Esophagus muscularis mucosa (tissue), 3 donors: ENCODE results near the gene CTNNA3.

ENCODE experiments used
- POLR2AphosphoS5 ChIP-seq, 2 donors: sonication (generic); formaldehyde crosslinking; IDR thresholded peaks; one replicate each; pipeline ENCODE4 v1.6.1; 2017; ENCODE audit warnings: antibody characterized with exemption in 2 of 2
- TF ChIP-seq, protein P1 (sequence below), 3 experiments: fragments of 200-600 bp in 2 of 3; fragments of 450-650 bp in 1 of 3; sonication (generic) in 2 of 3; IDR thresholded peaks; one replicate each; pipeline ENCODE4 v1.5.1; 2017 to 2019; ENCODE audit warnings: antibody characterized with exemption in 3 of 3, mild to moderate bottlenecking in 2 of 3, moderate library complexity in 1 of 3

DNA sequence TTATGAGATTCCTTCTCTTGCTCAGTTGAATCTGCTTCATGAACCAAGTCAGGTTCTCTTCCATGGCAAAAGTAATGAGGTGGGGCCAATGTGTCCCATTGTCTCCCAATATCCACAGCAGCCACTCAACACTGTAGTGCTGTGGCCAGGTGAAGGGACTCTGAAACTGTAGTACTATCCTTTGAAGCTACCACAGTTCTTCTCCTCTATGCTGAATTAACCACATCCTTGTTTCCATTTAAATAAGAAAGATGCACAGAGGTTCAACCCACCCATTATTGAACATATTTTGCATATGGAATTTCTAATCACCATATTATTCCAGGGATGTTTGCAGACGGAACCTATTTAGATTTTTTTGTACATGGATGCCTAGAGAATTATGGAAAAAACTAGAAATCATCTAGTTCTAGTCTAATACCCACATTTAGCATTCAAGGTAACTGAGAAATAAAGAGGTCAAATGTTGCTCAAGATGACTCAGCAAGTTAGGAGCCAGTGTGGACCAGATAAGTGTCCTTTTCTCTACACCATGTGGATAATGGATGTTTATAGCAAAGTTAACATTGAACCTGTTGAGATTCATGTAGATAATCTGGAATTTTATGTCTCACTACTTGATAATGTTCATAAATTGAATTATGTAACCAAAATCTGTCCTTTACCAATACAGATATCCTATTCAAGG lies 705.7 kb downstream of the CTNNA3 start:
- TF ChIP-seq, protein P1, sequence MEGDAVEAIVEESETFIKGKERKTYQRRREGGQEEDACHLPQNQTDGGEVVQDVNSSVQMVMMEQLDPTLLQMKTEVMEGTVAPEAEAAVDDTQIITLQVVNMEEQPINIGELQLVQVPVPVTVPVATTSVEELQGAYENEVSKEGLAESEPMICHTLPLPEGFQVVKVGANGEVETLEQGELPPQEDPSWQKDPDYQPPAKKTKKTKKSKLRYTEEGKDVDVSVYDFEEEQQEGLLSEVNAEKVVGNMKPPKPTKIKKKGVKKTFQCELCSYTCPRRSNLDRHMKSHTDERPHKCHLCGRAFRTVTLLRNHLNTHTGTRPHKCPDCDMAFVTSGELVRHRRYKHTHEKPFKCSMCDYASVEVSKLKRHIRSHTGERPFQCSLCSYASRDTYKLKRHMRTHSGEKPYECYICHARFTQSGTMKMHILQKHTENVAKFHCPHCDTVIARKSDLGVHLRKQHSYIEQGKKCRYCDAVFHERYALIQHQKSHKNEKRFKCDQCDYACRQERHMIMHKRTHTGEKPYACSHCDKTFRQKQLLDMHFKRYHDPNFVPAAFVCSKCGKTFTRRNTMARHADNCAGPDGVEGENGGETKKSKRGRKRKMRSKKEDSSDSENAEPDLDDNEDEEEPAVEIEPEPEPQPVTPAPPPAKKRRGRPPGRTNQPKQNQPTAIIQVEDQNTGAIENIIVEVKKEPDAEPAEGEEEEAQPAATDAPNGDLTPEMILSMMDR (IDR thresholded peaks at IDR 0.05), result no peak
- no peak for TF ChIP-seq POLR2AphosphoS5 (IDR thresholded peaks at IDR 0.05)
